ENCODE measurements around the gene PHPT1. TPM values are rescaled to one million over a fixed set of nuclear protein-coding genes. Genes with fewer than 3 reads are reported as not detected.

The PHPT1 gene
- total RNA-seq, 1 donor from 2014 or later = 142 TPM

GRCh38 chr9:136814725-136815421 lies 34.3 kb upstream of the PHPT1 start:
- DNase-seq (ENCODE audit: extremely low spot score, unreplicated experiment) = no peak
- Mint-ChIP-seq H3K9me3 (ENCODE audit: unreplicated experiment) (no peaks in the 10 kb centered on the region), H3K27ac (ENCODE audit: unreplicated experiment) (no peak overlapping the region), H3K4me3 (ENCODE audit: unreplicated experiment) (no peak overlapping the region), H3K4me1 (ENCODE audit: unreplicated experiment) (peaks cover 9% of the 10 kb centered on the region), H3K27me3 (ENCODE audit: unreplicated experiment) (no peaks in the 10 kb centered on the region), H3K36me3 (ENCODE audit: unreplicated experiment) (peaks cover 14% of the 10 kb centered on the region)
- TF ChIP-seq CTCF (IDR thresholded peaks at IDR 0.05) = no peak

- peaks cover 6% of the 10 kb centered on the region for H3K4me1 Mint-ChIP-seq (ENCODE audit: unreplicated experiment)
- H3K4me3 Mint-ChIP-seq (ENCODE audit: unreplicated experiment) = no peak overlapping the region
- H3K27me3 Mint-ChIP-seq (ENCODE audit: unreplicated experiment) = no peaks in the 10 kb centered on the region
- no peak for TF ChIP-seq CTCF (IDR thresholded peaks at IDR 0.05)
- H3K27ac Mint-ChIP-seq (ENCODE audit: unreplicated experiment) = no peak overlapping the region
- no peaks in the 10 kb centered on the region for H3K9me3 Mint-ChIP-seq (ENCODE audit: unreplicated experiment)
- no peak for DNase-seq (ENCODE audit: extremely low spot score, unreplicated experiment)
- H3K36me3 Mint-ChIP-seq (ENCODE audit: unreplicated experiment) = peaks cover 14% of the 10 kb centered on the region
Measured at GRCh38 chr9:136815422-136815782, 33.8 kb upstream of the PHPT1 start.

- no peak for DNase-seq (ENCODE audit: extremely low spot score, unreplicated experiment)
- Mint-ChIP-seq H3K27ac (ENCODE audit: unreplicated experiment) (no peak overlapping the region), H3K9me3 (ENCODE audit: unreplicated experiment) (no peaks in the 10 kb centered on the region)
Measured at GRCh38 chr9:136820971-136821825, 28.0 kb upstream of the PHPT1 start.

GRCh38 chr9:136821826-136822544 lies 27.2 kb upstream of the PHPT1 start:
- Mint-ChIP-seq H3K9me3 (ENCODE audit: unreplicated experiment) (no peaks in the 10 kb centered on the region), H3K4me3 (ENCODE audit: unreplicated experiment) (no peak overlapping the region), H3K4me1 (ENCODE audit: unreplicated experiment) (peaks cover 5% of the 10 kb centered on the region), H3K27ac (ENCODE audit: unreplicated experiment) (no peak overlapping the region), H3K36me3 (ENCODE audit: unreplicated experiment) (no peaks in the 10 kb centered on the region), H3K27me3 (ENCODE audit: unreplicated experiment) (no peaks in the 10 kb centered on the region)
- no peak for DNase-seq (ENCODE audit: extremely low spot score, unreplicated experiment)
- TF ChIP-seq CTCF (IDR thresholded peaks at IDR 0.05) = no peak

More at GRCh38 chr9:136820971-136821825, 28.0 kb upstream of the PHPT1 start:
- no peak for TF ChIP-seq CTCF (IDR thresholded peaks at IDR 0.05)
- Mint-ChIP-seq H3K36me3 (ENCODE audit: unreplicated experiment) (no peaks in the 10 kb centered on the region), H3K27me3 (ENCODE audit: unreplicated experiment) (no peaks in the 10 kb centered on the region), H3K4me1 (ENCODE audit: unreplicated experiment) (peaks cover 6% of the 10 kb centered on the region), H3K4me3 (ENCODE audit: unreplicated experiment) (no peak overlapping the region)
